ENCODE data around the gene OLA1.

Gene OLA1

DNA sequence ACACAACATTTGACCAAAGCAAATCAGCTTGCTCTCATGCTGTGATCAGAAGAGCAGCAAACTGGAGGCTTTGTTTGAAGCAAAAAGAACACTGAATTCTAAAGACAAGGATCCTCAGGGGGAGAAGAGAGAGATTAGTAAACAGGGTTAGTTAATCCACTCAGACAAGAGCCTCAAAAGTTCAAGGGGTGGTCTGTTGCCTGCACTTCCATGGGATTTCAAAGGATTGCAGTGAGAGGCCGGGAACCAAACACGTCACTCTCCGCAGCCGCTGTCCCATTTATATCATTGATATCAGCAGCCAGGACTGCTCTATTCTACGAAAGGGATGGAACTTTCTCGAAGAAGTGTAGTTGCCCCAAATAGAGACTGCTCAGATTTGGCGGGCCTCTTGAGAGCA is 185.4 kb downstream of the OLA1 start:
- Histone ChIP-seq H3K27ac (ENCODE audit: low read length) (no peak overlapping the region), H3K4me3 (ENCODE audit: low read length) (no peak overlapping the region), H3K9ac (ENCODE audit: low read length) (no peak overlapping the region), H3K4me1 (ENCODE audit: low read length) (no peaks in the 10 kb centered on the region), H3K9me3 (replicated peaks; ENCODE audit: insufficient read depth, low read length) (no peaks in the 10 kb centered on the region), H3K36me3 (replicated peaks; ENCODE audit: insufficient read depth, low read length) (no peaks in the 10 kb centered on the region), H3K9me2 (replicated peaks; ENCODE audit: insufficient read depth, low read length) (no peaks in the 10 kb centered on the region), H2AFZ (ENCODE audit: low read length) (no peak overlapping the region), H3K4me2 (ENCODE audit: low read depth, low read length) (no peak overlapping the region), H3F3A (ENCODE audit: insufficient read depth, low read length) (no peaks in the 10 kb centered on the region), H3K79me2 (ENCODE audit: low read length) (no peaks in the 10 kb centered on the region), H3K27me3 (replicated peaks; ENCODE audit: insufficient read depth, low read length) (no peaks in the 10 kb centered on the region), H4K20me1 (ENCODE audit: insufficient read depth, low read length) (no peaks in the 10 kb centered on the region)
- DNase-seq: no peak
- TF ChIP-seq EZH2 (optimal IDR thresholded peaks at IDR 0.05; ENCODE audit: low read depth, low read length) (no peak), EZH2phosphoT487 (IDR thresholded peaks at IDR 0.05; ENCODE audit: low read length) (no peak)
- TF ChIP-seq, protein P1, sequence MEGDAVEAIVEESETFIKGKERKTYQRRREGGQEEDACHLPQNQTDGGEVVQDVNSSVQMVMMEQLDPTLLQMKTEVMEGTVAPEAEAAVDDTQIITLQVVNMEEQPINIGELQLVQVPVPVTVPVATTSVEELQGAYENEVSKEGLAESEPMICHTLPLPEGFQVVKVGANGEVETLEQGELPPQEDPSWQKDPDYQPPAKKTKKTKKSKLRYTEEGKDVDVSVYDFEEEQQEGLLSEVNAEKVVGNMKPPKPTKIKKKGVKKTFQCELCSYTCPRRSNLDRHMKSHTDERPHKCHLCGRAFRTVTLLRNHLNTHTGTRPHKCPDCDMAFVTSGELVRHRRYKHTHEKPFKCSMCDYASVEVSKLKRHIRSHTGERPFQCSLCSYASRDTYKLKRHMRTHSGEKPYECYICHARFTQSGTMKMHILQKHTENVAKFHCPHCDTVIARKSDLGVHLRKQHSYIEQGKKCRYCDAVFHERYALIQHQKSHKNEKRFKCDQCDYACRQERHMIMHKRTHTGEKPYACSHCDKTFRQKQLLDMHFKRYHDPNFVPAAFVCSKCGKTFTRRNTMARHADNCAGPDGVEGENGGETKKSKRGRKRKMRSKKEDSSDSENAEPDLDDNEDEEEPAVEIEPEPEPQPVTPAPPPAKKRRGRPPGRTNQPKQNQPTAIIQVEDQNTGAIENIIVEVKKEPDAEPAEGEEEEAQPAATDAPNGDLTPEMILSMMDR (IDR thresholded peaks at IDR 0.05; ENCODE audit: low read length): no peak

DNA sequence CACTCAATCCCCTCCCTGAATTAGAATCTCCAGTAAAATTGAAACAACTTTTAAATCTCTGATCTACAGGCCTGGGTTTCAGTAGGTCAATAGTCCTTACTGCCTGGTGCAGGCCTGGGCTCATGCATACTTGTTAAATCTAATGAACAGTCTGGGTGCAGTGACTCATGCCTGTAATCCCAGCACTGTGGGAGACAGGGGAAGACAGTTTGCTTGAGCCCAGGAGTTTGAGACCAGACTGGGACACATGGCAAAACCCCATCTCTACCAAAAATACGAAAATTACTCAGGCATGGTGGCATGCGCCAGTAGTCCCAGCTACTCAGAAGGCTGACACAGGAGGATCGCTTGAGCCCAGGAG is 188.5 kb downstream of the OLA1 start:
- no peaks in the 10 kb centered on the region for H3K36me3 ChIP-seq (replicated peaks; ENCODE audit: insufficient read depth, low read length)
- no peak for DNase-seq
- H3K4me3 ChIP-seq (ENCODE audit: low read length): no peak overlapping the region
- H4K20me1 ChIP-seq (ENCODE audit: insufficient read depth, low read length): no peaks in the 10 kb centered on the region
- H3K4me2 ChIP-seq (ENCODE audit: low read depth, low read length): no peak overlapping the region
- H3K27ac ChIP-seq (ENCODE audit: low read length): no peak overlapping the region
- H3K9me3 ChIP-seq (replicated peaks; ENCODE audit: insufficient read depth, low read length): no peaks in the 10 kb centered on the region
- H3K27me3 ChIP-seq (replicated peaks; ENCODE audit: insufficient read depth, low read length): no peaks in the 10 kb centered on the region
- H3F3A ChIP-seq (ENCODE audit: insufficient read depth, low read length): no peaks in the 10 kb centered on the region
- H3K9me2 ChIP-seq (replicated peaks; ENCODE audit: insufficient read depth, low read length): no peaks in the 10 kb centered on the region
- no peaks in the 10 kb centered on the region for H3K4me1 ChIP-seq (ENCODE audit: low read length)
- no peaks in the 10 kb centered on the region for H3K79me2 ChIP-seq (ENCODE audit: low read length)
- H2AFZ ChIP-seq (ENCODE audit: low read length): no peak overlapping the region
- H3K9ac ChIP-seq (ENCODE audit: low read length): no peak overlapping the region
- TF ChIP-seq EZH2phosphoT487 (IDR thresholded peaks at IDR 0.05; ENCODE audit: low read length) (no peak), EZH2 (optimal IDR thresholded peaks at IDR 0.05; ENCODE audit: low read depth, low read length) (no peak)
- TF ChIP-seq, protein P1 (IDR thresholded peaks at IDR 0.05; ENCODE audit: low read length): no peak

DNA sequence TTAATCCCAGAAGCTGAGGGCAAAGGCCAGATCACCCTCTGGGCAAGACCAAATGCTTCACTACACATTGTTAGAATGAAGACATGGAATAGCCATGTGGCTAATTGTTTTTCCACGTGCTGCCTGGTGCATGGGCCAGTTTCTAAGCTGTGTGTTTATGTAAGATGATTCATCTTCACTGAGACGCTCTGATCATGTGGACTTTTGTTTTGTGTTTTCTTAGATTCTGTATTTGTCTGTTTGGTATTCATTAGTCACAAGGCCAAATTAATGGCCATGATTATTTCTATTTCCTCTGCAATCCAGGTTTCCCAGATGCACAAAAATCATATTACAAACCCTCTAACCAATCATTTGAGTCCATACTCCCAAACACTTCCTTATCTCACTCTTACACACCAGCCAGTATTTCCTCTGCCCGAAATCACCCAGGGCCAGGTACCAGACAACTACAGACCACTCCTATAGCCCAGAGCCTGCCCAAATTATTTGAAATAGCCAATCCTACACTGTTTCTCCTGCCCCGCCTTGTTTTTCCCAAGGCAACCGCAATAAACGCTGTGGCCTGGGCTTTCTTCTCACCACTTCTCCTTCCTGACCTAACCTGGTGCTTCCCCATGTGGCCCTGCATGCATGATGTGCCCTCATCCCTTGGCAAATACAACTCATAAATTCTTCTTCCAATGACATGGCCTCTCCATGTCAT is 189.0 kb downstream of the OLA1 start:
- Histone ChIP-seq H2AFZ (ENCODE audit: low read length) (no peak overlapping the region), H3K4me3 (ENCODE audit: low read length) (no peak overlapping the region), H3K9me2 (replicated peaks; ENCODE audit: insufficient read depth, low read length) (no peaks in the 10 kb centered on the region), H3K27me3 (replicated peaks; ENCODE audit: insufficient read depth, low read length) (no peaks in the 10 kb centered on the region), H3F3A (ENCODE audit: insufficient read depth, low read length) (no peaks in the 10 kb centered on the region), H3K4me1 (ENCODE audit: low read length) (no peaks in the 10 kb centered on the region), H3K79me2 (ENCODE audit: low read length) (no peaks in the 10 kb centered on the region), H3K4me2 (ENCODE audit: low read depth, low read length) (no peak overlapping the region), H3K36me3 (replicated peaks; ENCODE audit: insufficient read depth, low read length) (no peaks in the 10 kb centered on the region), H3K9ac (ENCODE audit: low read length) (no peak overlapping the region), H3K27ac (ENCODE audit: low read length) (no peak overlapping the region), H3K9me3 (replicated peaks; ENCODE audit: insufficient read depth, low read length) (no peaks in the 10 kb centered on the region), H4K20me1 (ENCODE audit: insufficient read depth, low read length) (no peaks in the 10 kb centered on the region)
- TF ChIP-seq, protein P1 (IDR thresholded peaks at IDR 0.05; ENCODE audit: low read length): no peak
- no peak for TF ChIP-seq EZH2phosphoT487 (IDR thresholded peaks at IDR 0.05; ENCODE audit: low read length)
- no peak for TF ChIP-seq EZH2 (optimal IDR thresholded peaks at IDR 0.05; ENCODE audit: low read depth, low read length)
- DNase-seq: no peak
